ENCODE measurements around the gene CABLES1. TPM values are rescaled to one million over a fixed set of nuclear protein-coding genes. Genes with fewer than 3 reads are reported as not detected.

Gene CABLES1
- total and polyA plus RNA-seq, 2 of the 4 experiments (the other 2 are of a cell fraction): 4.7 to 5.7 TPM

- Histone ChIP-seq H2BK120ac (ENCODE audit: low read depth, low read length) (peak overlapping the region; percentile 57), H3K4me2 (ENCODE audit: low read depth, low read length) (no peak overlapping the region), H3K4ac (ENCODE audit: low read depth, low read length) (peak overlapping the region; percentile 86), H3K56ac (ENCODE audit: extremely low read depth, insufficient read depth, low read length) (no peak overlapping the region), H3K4me1 (ENCODE audit: control insufficient read depth, insufficient read depth, low read length) (peaks cover 29% of the 10 kb centered on the region), H3K18ac (ENCODE audit: low read depth, low read length) (peak overlapping the region; percentile 68; the same call in 1 of the 2 replicates), H3K9me3 (ENCODE audit: control insufficient read depth, insufficient read depth, low read length) (no peaks in the 10 kb centered on the region), H4K8ac (ENCODE audit: low read depth in 2 of 2, low read length in 2 of 2) (peak overlapping the region; percentile 11 to 71; a peak in 3 of 4 replicates), H4K20me1 (ENCODE audit: insufficient read depth, low read length) (no peaks in the 10 kb centered on the region), H2BK20ac (ENCODE audit: low read depth, low read length) (peak overlapping the region; percentile 86), H3K27me3 (ENCODE audit: control insufficient read depth, insufficient read depth, low read length) (no peaks in the 10 kb centered on the region), H3K9ac (ENCODE audit: low read depth, low read length) (no peak overlapping the region), H4K5ac (ENCODE audit: low read depth, low read length) (peak overlapping the region; percentile 69; the same call in 1 of the 2 replicates), H3K27ac (ENCODE audit: insufficient read depth, low read length) (no peak overlapping the region; the same call in 1 of the 2 replicates), H2BK5ac (ENCODE audit: low read depth, low read length, poor library complexity, severe bottlenecking) (peak overlapping the region; percentile 79), H2AK5ac (ENCODE audit: low read depth, low read length) (peak overlapping the region; percentile 95), H3K4me3 (ENCODE audit: insufficient read depth, low read depth, low read length) (no peak overlapping the region), H3K14ac (replicated peaks; ENCODE audit: low read depth, low read length) (peak overlapping the region; percentile 78), H2AK9ac (replicated peaks; ENCODE audit: low read depth, low read length, poor library complexity) (peak overlapping the region; percentile 90), H3K23ac (ENCODE audit: low read depth, low read length) (peak overlapping the region; percentile 52; the same call in 1 of the 2 replicates), H2AFZ (replicated peaks; ENCODE audit: low read length, poor library complexity) (peak overlapping the region; percentile 67), H3K36me3 (ENCODE audit: control insufficient read depth, insufficient read depth, low read length) (no peaks in the 10 kb centered on the region), H3K9me1 (ENCODE audit: insufficient read depth, low read length) (peaks cover 27% of the 10 kb centered on the region), H4K91ac (ENCODE audit: insufficient read depth, low read depth, low read length) (peak overlapping the region; percentile 75), H2BK15ac (ENCODE audit: low read depth, low read length) (peak overlapping the region; percentile 80; the same call in 2 of the 3 replicates), H3K79me1 (ENCODE audit: low read depth in 1 of 2, low read length in 2 of 2) (0 out of 4 replicates have a peak, but pooled peaks cover 0 to 3% of the 10 kb centered on the region in 2 experiments)
- BruUV-seq (replicated peaks): no TSS peak
- in situ Hi-C loops (cut with MboI; ENCODE audit: low sequenced_read_pairs): no loop called here
- WGBS, 2 experiments (ENCODE audit: extremely low coverage in 2 of 2, insufficient read length in 1 of 2): 86% methylated on average over 1 of the region's 14 CpGs; no CpG with 5 or more reads in 1 of the 2 experiments
- POLR2A ChIA-PET (ENCODE audit: unreplicated experiment): no interaction called here
- CTCF ChIA-PET: no interaction called here
- DNase-seq: peak; percentile 58
- intact Hi-C loops (cut with micrococcal nuclease): no loop called here
- dilution Hi-C loops (cut with HindIII; ENCODE audit: low sequenced_read_pairs, unreplicated experiment): no loop called here
- peak; percentile 56 for ATAC-seq (ENCODE audit: low read depth)
- TF ChIP-seq RAD21 (IDR thresholded peaks at IDR 0.05; ENCODE audit: low read length): no peak
- no peak for TF ChIP-seq CTCF (conservative IDR thresholded peaks at IDR 0.05; ENCODE audit: low read depth, low read length)
- no peak for TF ChIP-seq FOS (IDR thresholded peaks at IDR 0.05; ENCODE audit: low read depth, low read length)
- no peak for TF ChIP-seq ELK1 (IDR thresholded peaks at IDR 0.05; ENCODE audit: borderline replicate concordance, low read depth, low read length)
- no peak for TF ChIP-seq BHLHE40 (IDR thresholded peaks at IDR 0.05; ENCODE audit: low read depth, low read length)
- no peak for TF ChIP-seq USF2 (IDR thresholded peaks at IDR 0.05; ENCODE audit: low read depth, low read length)
- no peak for TF ChIP-seq CEBPB (IDR thresholded peaks at IDR 0.05; ENCODE audit: low read depth, low read length)
- no peak for TF ChIP-seq RFX5 (IDR thresholded peaks at IDR 0.05; ENCODE audit: low read depth, low read length)
- no peak for TF ChIP-seq SMC3 (IDR thresholded peaks at IDR 0.05; ENCODE audit: low read depth, low read length)
- no peak for TF ChIP-seq RCOR1 (IDR thresholded peaks at IDR 0.05; ENCODE audit: insufficient replicate concordance, low read length)
- TF ChIP-seq NFE2L2 (IDR thresholded peaks at IDR 0.05; ENCODE audit: low read depth, low read length): no peak
- TF ChIP-seq MAFK (IDR thresholded peaks at IDR 0.05; ENCODE audit: low read depth, low read length): no peak
- no peak for TF ChIP-seq MXI1 (IDR thresholded peaks at IDR 0.05; ENCODE audit: borderline replicate concordance, low read depth, low read length)
- no peak for TF ChIP-seq POLR2A (IDR thresholded peaks at IDR 0.05; ENCODE audit: low read depth, low read length)
Measured at GRCh38 chr18:23307567-23308295, 172.4 kb downstream of the CABLES1 start.
